ENCODE measurements around the gene CRADD.
"Not testable (repeated sequence)": the region's sequence is repeated elsewhere in the genome, so short reads cannot be mapped to it uniquely, and the experiment has no call there.

The CRADD gene

GRCh38 chr12:93762059-93762719, 85.0 kb downstream of the CRADD start:
- no peak for DNase-seq

- DNase-seq: no peak
These were observed 85.9 kb downstream of the CRADD start for GRCh38 chr12:93762912-93763553.

GRCh38 chr12:93763746-93764147, 86.6 kb downstream of the CRADD start:
- DNase-seq: no peak

- DNase-seq: no peak
These were observed 89.2 kb downstream of the CRADD start for GRCh38 chr12:93766371-93766770.

- DNase-seq: no peak
These were observed 89.8 kb downstream of the CRADD start for GRCh38 chr12:93766796-93767523.

GRCh38 chr12:93767524-93767863, 90.3 kb downstream of the CRADD start:
- no peak for DNase-seq

- no peak for DNase-seq
These were observed 95.0 kb downstream of the CRADD start for GRCh38 chr12:93772003-93772700.

- DNase-seq: peak; percentile 38
These were observed 96.1 kb downstream of the CRADD start for GRCh38 chr12:93773122-93773871.

GRCh38 chr12:93776581-93777018, 99.4 kb downstream of the CRADD start:
- DNase-seq: no peak

- DNase-seq: no peak
These were observed 100.1 kb downstream of the CRADD start for GRCh38 chr12:93777254-93777653.

GRCh38 chr12:93778306-93778705, 101.1 kb downstream of the CRADD start:
- DNase-seq: no peak

GRCh38 chr12:93778766-93779165, 101.6 kb downstream of the CRADD start:
- no peak for DNase-seq

- no peak for DNase-seq
These were observed 103.0 kb downstream of the CRADD start for GRCh38 chr12:93780101-93780641.

GRCh38 chr12:93780886-93781285, 103.7 kb downstream of the CRADD start:
- DNase-seq: peak; percentile 22

GRCh38 chr12:93781961-93782360, 104.8 kb downstream of the CRADD start:
- not testable (repeated sequence) for DNase-seq

GRCh38 chr12:93782853-93783252, 105.7 kb downstream of the CRADD start:
- DNase-seq: no peak

GRCh38 chr12:93783832-93784231, 106.7 kb downstream of the CRADD start:
- peak; percentile 16 for DNase-seq

GRCh38 chr12:93784339-93785086, 107.3 kb downstream of the CRADD start:
- DNase-seq: no peak

- DNase-seq: peak; percentile 26
These were observed 108.3 kb downstream of the CRADD start for GRCh38 chr12:93785249-93786010.

GRCh38 chr12:93786656-93787397, 109.7 kb downstream of the CRADD start:
- no peak for DNase-seq
